ENCODE data around the gene EIF2D.

GRCh38 chr1:206649261-206649921, 37.1 kb upstream of the EIF2D start:
- no peak for TF ChIP-seq POLR2A (IDR thresholded peaks at IDR 0.05)
- TF ChIP-seq POLR2AphosphoS5 (IDR thresholded peaks at IDR 0.05) = no peak
- no peak for TF ChIP-seq CTCF (IDR thresholded peaks at IDR 0.05)
- TF ChIP-seq EP300 (IDR thresholded peaks at IDR 0.05) = no peak
